Mesothelial cell of epicardium (in vitro differentiated cells): ENCODE data around the gene CYP2J2. TPM values are rescaled to one million over a fixed set of nuclear protein-coding genes. Genes with fewer than 3 reads are reported as not detected.
A peak's percentile ranks its signal among the peaks of the same experiment; 100 is the strongest.

Source experiments
- DNase-seq, 2 experiments: peaks; one replicate each; pipeline ENCODE4 v3.0.0; 2021; ENCODE audit warnings: low spot score in 2 of 2; ENCODE audit not compliant: unreplicated experiment in 2 of 2
- H3K27ac Mint-ChIP-seq: 2 replicates; pipeline ENCODE4 v1.8.0; 2021; ENCODE audit warnings: mixed read lengths
- H3K27me3 Mint-ChIP-seq: 2 replicates; pipeline ENCODE4 v1.8.0; 2021; ENCODE audit warnings: low read depth, mixed read lengths
- H3K36me3 Mint-ChIP-seq: 2 replicates; pipeline ENCODE4 v1.8.0; 2021; ENCODE audit warnings: mixed read lengths
- H3K4me1 Mint-ChIP-seq: 2 replicates; pipeline ENCODE4 v1.8.0; 2021; ENCODE audit warnings: mixed read lengths
- H3K4me3 Mint-ChIP-seq: 2 replicates; pipeline ENCODE4 v1.8.0; 2021; ENCODE audit warnings: mild to moderate bottlenecking, moderate library complexity, mixed read lengths
- H3K9me3 Mint-ChIP-seq: 2 replicates; pipeline ENCODE4 v1.8.0; 2021; ENCODE audit warnings: mixed read lengths
- total RNA-seq: library from RNA; stranded (reverse); gene quantifications from 3 replicates; pipeline ENCODE4 v1.2.1, GENCODE V29; 2021
- TF ChIP-seq, protein P1 (sequence below): fragments of 200-600 bp; sonication (generic); IDR thresholded peaks from one replicate; pipeline ENCODE4 v1.5.0; 2021; ENCODE audit warnings: antibody characterized with exemption; ENCODE audit not compliant: unreplicated experiment

The CYP2J2 gene
- total RNA-seq, 1 donor from 2014 or later = 3.1 TPM

DNA sequence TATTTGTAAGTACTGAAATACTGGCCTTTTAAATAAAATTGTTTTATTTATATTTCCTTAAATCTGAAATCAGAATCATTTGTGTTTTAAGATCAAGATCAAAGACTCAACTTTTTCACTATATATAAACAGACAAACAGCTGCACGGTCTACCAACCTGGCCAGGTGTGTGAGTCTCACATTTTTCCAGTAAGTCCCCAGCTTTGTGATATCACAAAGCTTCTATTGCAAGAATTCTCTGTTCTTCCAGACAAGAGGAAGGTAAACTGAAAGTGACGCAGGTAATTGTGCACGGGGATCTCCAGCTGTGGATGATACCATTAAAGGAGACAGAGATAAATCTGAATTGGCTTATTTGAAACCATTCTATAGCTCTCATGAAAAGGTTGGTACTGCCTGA lies 41.2 kb upstream of the CYP2J2 start:
- Mint-ChIP-seq H3K27me3 (peaks cover 12% of the 10 kb centered on the region), H3K9me3 (no peaks in the 10 kb centered on the region), H3K4me3 (no peak overlapping the region)

GRCh38 chr1:59967141-59967697 lies 40.6 kb upstream of the CYP2J2 start:
- H3K36me3 Mint-ChIP-seq = no peaks in the 10 kb centered on the region
- no peaks in the 10 kb centered on the region for H3K9me3 Mint-ChIP-seq
- peaks cover 9% of the 10 kb centered on the region for H3K27me3 Mint-ChIP-seq
- peaks cover 21% of the 10 kb centered on the region for H3K4me1 Mint-ChIP-seq
- H3K27ac Mint-ChIP-seq = peak overlapping the region; percentile 41
- H3K4me3 Mint-ChIP-seq = no peak overlapping the region
- TF ChIP-seq, protein P1, sequence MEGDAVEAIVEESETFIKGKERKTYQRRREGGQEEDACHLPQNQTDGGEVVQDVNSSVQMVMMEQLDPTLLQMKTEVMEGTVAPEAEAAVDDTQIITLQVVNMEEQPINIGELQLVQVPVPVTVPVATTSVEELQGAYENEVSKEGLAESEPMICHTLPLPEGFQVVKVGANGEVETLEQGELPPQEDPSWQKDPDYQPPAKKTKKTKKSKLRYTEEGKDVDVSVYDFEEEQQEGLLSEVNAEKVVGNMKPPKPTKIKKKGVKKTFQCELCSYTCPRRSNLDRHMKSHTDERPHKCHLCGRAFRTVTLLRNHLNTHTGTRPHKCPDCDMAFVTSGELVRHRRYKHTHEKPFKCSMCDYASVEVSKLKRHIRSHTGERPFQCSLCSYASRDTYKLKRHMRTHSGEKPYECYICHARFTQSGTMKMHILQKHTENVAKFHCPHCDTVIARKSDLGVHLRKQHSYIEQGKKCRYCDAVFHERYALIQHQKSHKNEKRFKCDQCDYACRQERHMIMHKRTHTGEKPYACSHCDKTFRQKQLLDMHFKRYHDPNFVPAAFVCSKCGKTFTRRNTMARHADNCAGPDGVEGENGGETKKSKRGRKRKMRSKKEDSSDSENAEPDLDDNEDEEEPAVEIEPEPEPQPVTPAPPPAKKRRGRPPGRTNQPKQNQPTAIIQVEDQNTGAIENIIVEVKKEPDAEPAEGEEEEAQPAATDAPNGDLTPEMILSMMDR = no peak
- DNase-seq = no peak

More for the DNA sequence above, 41.2 kb upstream of the CYP2J2 start:
- Mint-ChIP-seq H3K27ac (no peak overlapping the region), H3K36me3 (no peaks in the 10 kb centered on the region), H3K4me1 (peaks cover 21% of the 10 kb centered on the region)
- TF ChIP-seq, protein P1 = no peak
- no peak for DNase-seq

DNA sequence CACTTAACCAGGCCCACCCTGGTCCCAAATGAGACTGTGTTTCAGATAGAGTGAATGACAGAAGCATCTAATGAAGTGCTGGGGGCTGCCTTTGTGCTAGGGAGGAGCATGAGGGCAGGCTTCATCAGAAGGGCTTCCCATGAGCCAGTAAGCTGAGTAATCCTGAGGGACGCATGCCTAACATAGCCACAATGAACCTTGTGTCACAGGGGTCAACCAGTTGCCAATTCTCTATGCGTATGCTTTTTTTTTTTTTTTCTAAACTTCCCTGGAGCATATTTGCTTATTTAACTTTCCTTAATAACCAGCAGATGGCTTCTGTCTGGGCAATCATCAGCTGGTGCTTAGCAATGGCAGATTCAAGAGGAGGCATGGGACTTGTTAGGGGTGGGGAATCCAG lies 25.5 kb upstream of the CYP2J2 start:
- no peaks in the 10 kb centered on the region for H3K9me3 Mint-ChIP-seq
- H3K4me1 Mint-ChIP-seq = peaks cover 2% of the 10 kb centered on the region
- H3K4me3 Mint-ChIP-seq = no peak overlapping the region
- no peaks in the 10 kb centered on the region for H3K36me3 Mint-ChIP-seq
- H3K27me3 Mint-ChIP-seq = peaks cover 10% of the 10 kb centered on the region
- TF ChIP-seq, protein P1 = no peak
- DNase-seq = no peak
- no peak overlapping the region for H3K27ac Mint-ChIP-seq

- TF ChIP-seq, protein P1 = no peak
- Mint-ChIP-seq H3K27me3 (peaks cover 10% of the 10 kb centered on the region), H3K36me3 (no peaks in the 10 kb centered on the region), H3K9me3 (no peaks in the 10 kb centered on the region), H3K4me3 (no peak overlapping the region), H3K27ac (no peak overlapping the region), H3K4me1 (peaks cover 4% of the 10 kb centered on the region)
- DNase-seq = no peak
These were observed 23.1 kb upstream of the CYP2J2 start for GRCh38 chr1:59949648-59950047.

DNA sequence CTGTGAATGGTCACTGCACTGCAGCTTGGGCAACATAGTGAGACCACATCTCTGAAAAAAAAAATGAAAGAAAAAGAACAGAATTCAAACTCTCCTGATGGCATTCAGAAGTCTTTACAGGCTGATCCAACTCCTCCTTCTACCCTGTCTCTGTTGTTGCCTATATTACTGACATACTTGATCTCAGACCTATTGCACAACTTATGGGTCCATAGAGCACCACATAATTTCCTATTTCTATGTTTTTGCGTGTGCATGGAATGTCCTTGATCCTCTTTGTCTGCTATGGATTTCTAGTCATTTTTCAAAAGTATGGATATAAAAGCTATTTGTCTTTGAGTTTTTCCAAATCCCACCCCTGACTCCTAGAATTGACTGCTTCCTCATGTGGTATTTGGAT lies 22.4 kb upstream of the CYP2J2 start:
- no peaks in the 10 kb centered on the region for H3K9me3 Mint-ChIP-seq
- H3K27me3 Mint-ChIP-seq = peaks cover 10% of the 10 kb centered on the region
- H3K4me1 Mint-ChIP-seq = peaks cover 4% of the 10 kb centered on the region
- no peak overlapping the region for H3K4me3 Mint-ChIP-seq
- no peaks in the 10 kb centered on the region for H3K36me3 Mint-ChIP-seq
- no peak for DNase-seq
- H3K27ac Mint-ChIP-seq = no peak overlapping the region
- TF ChIP-seq, protein P1 = no peak
